Measurements from ENCODE around the gene ALG12.

Gene ALG12

GRCh38 chr22:49951986-49952896, 34.0 kb upstream of the ALG12 start:
- no peak for TF ChIP-seq CTCF (IDR thresholded peaks at IDR 0.05; ENCODE audit: insufficient read depth, low read length, poor library complexity, severe bottlenecking)
- DNase-seq (ENCODE audit: extremely low read depth, insufficient read length), result no peak
- Histone ChIP-seq H3K4me3 (replicated peaks; ENCODE audit: low read depth, low read length) (no peak overlapping the region), H3K36me3 (ENCODE audit: control insufficient read depth, insufficient read depth, low read length) (no peaks in the 10 kb centered on the region), H3K27me3 (replicated peaks; ENCODE audit: control insufficient read depth, insufficient read depth, low read length) (no peaks in the 10 kb centered on the region)

- Histone ChIP-seq H3K4me3 (replicated peaks; ENCODE audit: low read depth, low read length) (no peak overlapping the region), H3K36me3 (ENCODE audit: control insufficient read depth, insufficient read depth, low read length) (no peaks in the 10 kb centered on the region), H3K27me3 (replicated peaks; ENCODE audit: control insufficient read depth, insufficient read depth, low read length) (no peaks in the 10 kb centered on the region)
- DNase-seq (ENCODE audit: extremely low read depth, insufficient read length), result no peak
- TF ChIP-seq CTCF (IDR thresholded peaks at IDR 0.05; ENCODE audit: insufficient read depth, low read length, poor library complexity, severe bottlenecking), result no peak
Measured at GRCh38 chr22:49951678-49951985, 33.4 kb upstream of the ALG12 start.

GRCh38 chr22:49951000-49951677, 32.9 kb upstream of the ALG12 start:
- no peaks in the 10 kb centered on the region for H3K27me3 ChIP-seq (replicated peaks; ENCODE audit: control insufficient read depth, insufficient read depth, low read length)
- no peak for TF ChIP-seq CTCF (IDR thresholded peaks at IDR 0.05; ENCODE audit: insufficient read depth, low read length, poor library complexity, severe bottlenecking)
- no peak overlapping the region for H3K4me3 ChIP-seq (replicated peaks; ENCODE audit: low read depth, low read length)
- DNase-seq (ENCODE audit: extremely low read depth, insufficient read length), result no peak
- H3K36me3 ChIP-seq (ENCODE audit: control insufficient read depth, insufficient read depth, low read length), result no peaks in the 10 kb centered on the region

GRCh38 chr22:49950396-49950994, 32.3 kb upstream of the ALG12 start:
- H3K4me3 ChIP-seq (replicated peaks; ENCODE audit: low read depth, low read length), result no peak overlapping the region
- no peaks in the 10 kb centered on the region for H3K36me3 ChIP-seq (ENCODE audit: control insufficient read depth, insufficient read depth, low read length)
- no peak for DNase-seq (ENCODE audit: extremely low read depth, insufficient read length)
- no peaks in the 10 kb centered on the region for H3K27me3 ChIP-seq (replicated peaks; ENCODE audit: control insufficient read depth, insufficient read depth, low read length)
- no peak for TF ChIP-seq CTCF (IDR thresholded peaks at IDR 0.05; ENCODE audit: insufficient read depth, low read length, poor library complexity, severe bottlenecking)

- Histone ChIP-seq H3K27me3 (replicated peaks; ENCODE audit: control insufficient read depth, insufficient read depth, low read length) (no peaks in the 10 kb centered on the region), H3K36me3 (ENCODE audit: control insufficient read depth, insufficient read depth, low read length) (no peaks in the 10 kb centered on the region), H3K4me3 (replicated peaks; ENCODE audit: low read depth, low read length) (no peak overlapping the region)
- no peak for TF ChIP-seq CTCF (IDR thresholded peaks at IDR 0.05; ENCODE audit: insufficient read depth, low read length, poor library complexity, severe bottlenecking)
- no peak for DNase-seq (ENCODE audit: extremely low read depth, insufficient read length)
Measured at GRCh38 chr22:49949914-49950292, 31.7 kb upstream of the ALG12 start.

Data from GM06990 (cell line).